ENCODE measurements around the gene FGD5.

DNA sequence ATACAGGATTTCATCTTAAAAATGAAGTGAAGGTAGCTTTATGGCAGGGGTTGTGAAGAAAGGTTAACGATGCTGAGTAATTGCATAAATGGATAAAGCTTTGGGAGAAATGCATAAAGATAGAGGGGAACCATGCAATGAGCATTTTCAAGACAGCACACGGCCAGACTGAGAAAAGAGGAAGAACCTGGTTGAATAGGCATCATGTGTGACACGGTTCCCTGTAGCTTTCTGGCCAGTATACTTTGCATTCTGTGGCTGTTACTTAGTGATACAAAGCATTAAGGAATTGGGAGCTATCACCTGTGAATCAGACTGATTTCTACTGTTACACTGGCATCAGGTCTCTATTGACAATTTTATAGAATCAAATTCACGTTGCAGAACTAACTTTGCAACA lies 161.9 kb downstream of the FGD5 start:
- TF ChIP-seq, protein P1, sequence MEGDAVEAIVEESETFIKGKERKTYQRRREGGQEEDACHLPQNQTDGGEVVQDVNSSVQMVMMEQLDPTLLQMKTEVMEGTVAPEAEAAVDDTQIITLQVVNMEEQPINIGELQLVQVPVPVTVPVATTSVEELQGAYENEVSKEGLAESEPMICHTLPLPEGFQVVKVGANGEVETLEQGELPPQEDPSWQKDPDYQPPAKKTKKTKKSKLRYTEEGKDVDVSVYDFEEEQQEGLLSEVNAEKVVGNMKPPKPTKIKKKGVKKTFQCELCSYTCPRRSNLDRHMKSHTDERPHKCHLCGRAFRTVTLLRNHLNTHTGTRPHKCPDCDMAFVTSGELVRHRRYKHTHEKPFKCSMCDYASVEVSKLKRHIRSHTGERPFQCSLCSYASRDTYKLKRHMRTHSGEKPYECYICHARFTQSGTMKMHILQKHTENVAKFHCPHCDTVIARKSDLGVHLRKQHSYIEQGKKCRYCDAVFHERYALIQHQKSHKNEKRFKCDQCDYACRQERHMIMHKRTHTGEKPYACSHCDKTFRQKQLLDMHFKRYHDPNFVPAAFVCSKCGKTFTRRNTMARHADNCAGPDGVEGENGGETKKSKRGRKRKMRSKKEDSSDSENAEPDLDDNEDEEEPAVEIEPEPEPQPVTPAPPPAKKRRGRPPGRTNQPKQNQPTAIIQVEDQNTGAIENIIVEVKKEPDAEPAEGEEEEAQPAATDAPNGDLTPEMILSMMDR (IDR thresholded peaks at IDR 0.05) = no peak
- TF ChIP-seq POLR2A (IDR thresholded peaks at IDR 0.05) = no peak

Data from uterus (tissue), 2 donors.